ENCODE data around the gene MMP17.

Gene MMP17

DNA sequence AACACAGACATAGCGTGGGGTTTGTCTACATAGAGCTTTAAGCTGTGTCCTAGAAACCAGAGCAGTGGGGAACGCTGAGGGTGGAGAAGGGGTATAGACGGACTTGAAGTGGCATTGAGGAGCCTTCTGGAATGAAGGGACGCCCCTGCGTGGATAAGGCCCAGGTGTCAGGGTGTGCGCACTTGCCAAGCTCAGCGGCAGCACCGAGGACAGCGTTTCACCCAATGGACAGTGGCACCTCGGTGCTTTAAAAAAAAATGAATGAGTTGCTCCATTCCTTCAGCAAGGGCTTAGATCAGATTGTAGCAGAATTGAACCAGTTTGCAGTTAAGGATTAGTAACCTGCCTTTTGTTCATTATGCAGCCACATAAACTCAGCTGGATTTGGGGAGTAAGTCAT is 33.6 kb upstream of the MMP17 start:
- Histone ChIP-seq H3K4me2 (ENCODE audit: low read length, poor library complexity, severe bottlenecking) (no peak overlapping the region), H2AFZ (ENCODE audit: low read depth, low read length) (no peak overlapping the region), H3K9me3 (ENCODE audit: control insufficient read depth, low read length) (no peaks in the 10 kb centered on the region), H4K91ac (ENCODE audit: low read length) (no peak overlapping the region), H3K4me1 (ENCODE audit: control insufficient read depth, insufficient read depth, low read depth, low read length) (peaks cover 2% of the 10 kb centered on the region), H2BK15ac (ENCODE audit: low read depth, poor library complexity, severe bottlenecking) (no peak overlapping the region), H3K36me3 (ENCODE audit: control insufficient read depth in 1 of 2, insufficient read depth in 2 of 2, low read depth in 1 of 2, low read length in 2 of 2) (peaks cover 69 to 73% of the 10 kb centered on the region in 2 experiments), H3K79me1 (replicated peaks; ENCODE audit: low read length, poor library complexity, severe bottlenecking) (peaks cover 12% of the 10 kb centered on the region), H3K9ac (ENCODE audit: low read length) (no peak overlapping the region), H3K23ac (ENCODE audit: low read length in 2 of 2) (no peak overlapping the region), H3K4ac (ENCODE audit: low read depth in 1 of 2, low read length in 2 of 2) (no peak overlapping the region), H3K27me3 (ENCODE audit: control insufficient read depth in 1 of 2, insufficient read depth in 1 of 2, low read length in 2 of 2) (no peaks in the 10 kb centered on the region), H3K27ac (ENCODE audit: low read length, poor library complexity, severe bottlenecking) (no peak overlapping the region), H2AK5ac (ENCODE audit: low read length, severe bottlenecking) (no peak overlapping the region), H2BK120ac (ENCODE audit: low read depth, low read length) (no peak overlapping the region), H2BK12ac (ENCODE audit: low read length in 2 of 2) (no peak overlapping the region), H3K18ac (ENCODE audit: low read depth in 1 of 2, low read length in 2 of 2) (no peak overlapping the region), H3K14ac (ENCODE audit: low read length in 2 of 2) (no peak overlapping the region), H2BK5ac (ENCODE audit: low read depth, low read length, poor library complexity, severe bottlenecking) (no peak overlapping the region), H3K4me3 (ENCODE audit: insufficient read depth in 1 of 2, low read depth in 1 of 2, low read length in 2 of 2) (no peak overlapping the region), H4K8ac (ENCODE audit: low read length) (no peak overlapping the region)
- WGBS, result 97% methylated on average over 10 of the region's 10 CpGs
- DNase-seq, result no peak

DNA sequence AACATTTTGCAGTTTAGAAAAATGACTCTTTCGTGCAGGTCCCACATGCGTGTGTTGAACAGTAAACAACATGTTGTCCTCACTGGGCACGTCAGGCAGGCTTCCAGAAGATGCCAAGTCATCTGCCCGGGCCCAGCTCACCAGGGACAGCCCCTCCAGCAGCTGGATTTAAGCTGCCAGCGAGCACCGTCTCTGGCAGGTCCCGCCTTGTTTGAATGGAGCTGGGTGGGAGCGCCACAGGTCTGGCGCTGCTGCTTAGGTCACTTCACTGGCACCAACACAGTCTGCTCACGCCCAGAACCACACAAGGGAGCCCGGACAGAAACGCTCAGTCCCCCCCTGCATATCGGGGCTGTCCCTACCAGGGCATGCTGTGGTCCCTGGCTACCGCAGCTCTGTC is 33.1 kb upstream of the MMP17 start:
- 96% methylated on average over 14 of the region's 14 CpGs for WGBS

DNA sequence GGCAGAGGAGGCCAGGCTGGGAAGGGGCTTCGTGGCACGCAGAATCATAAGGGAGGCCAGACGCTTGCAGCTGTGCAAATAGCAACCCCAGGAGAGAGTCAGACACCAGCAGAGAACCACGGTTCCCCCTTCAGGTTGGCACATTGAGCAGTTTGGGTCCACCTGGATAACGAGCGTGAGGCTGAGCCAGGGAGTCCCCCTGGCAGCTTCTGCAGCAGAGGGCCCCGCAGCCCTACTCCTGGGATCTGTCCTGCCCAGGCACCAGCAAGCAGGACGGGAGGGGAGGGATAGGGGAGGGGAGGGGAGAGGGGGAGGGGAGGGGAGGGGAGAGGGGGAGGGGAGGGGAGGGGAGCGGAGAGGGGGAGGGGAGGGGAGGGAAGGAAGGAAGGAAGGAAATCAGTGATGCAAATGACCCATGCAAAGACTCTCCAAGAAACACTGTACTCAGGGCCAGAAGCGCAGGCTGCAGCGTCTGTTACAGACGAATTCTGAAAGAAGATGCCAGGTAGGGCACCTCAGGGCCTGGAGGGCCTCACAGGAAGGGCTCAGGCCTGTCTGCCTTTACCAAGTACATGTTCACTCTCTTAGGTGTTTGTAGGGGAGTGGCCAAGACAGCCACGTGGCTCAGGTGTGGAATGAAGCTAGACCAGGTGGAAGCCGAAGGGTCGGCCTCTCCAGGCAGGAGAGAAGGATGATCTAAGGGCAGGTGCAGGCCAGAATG is 32.3 kb upstream of the MMP17 start:
- no peaks in the 10 kb centered on the region for H3K9me3 ChIP-seq (ENCODE audit: control insufficient read depth, low read length)
- WGBS, result 86% methylated on average over 10 of the region's 15 CpGs
- no peak overlapping the region for H3K4me3 ChIP-seq (ENCODE audit: insufficient read depth in 1 of 2, low read depth in 1 of 2, low read length in 2 of 2)
- H2AK5ac ChIP-seq (ENCODE audit: low read length, severe bottlenecking), result no peak overlapping the region
- peak overlapping the region in 1 of 2 experiments; percentile 2 for H3K23ac ChIP-seq (ENCODE audit: low read length in 2 of 2)
- no peak overlapping the region for H4K91ac ChIP-seq (ENCODE audit: low read length)
- no peak for DNase-seq
- no peak overlapping the region for H3K9ac ChIP-seq (ENCODE audit: low read length)
- H3K36me3 ChIP-seq (ENCODE audit: control insufficient read depth in 1 of 2, insufficient read depth in 2 of 2, low read depth in 1 of 2, low read length in 2 of 2), result peaks cover 73 to 78% of the 10 kb centered on the region in 2 experiments
- H3K14ac ChIP-seq (ENCODE audit: low read length in 2 of 2), result no peak overlapping the region
- no peak overlapping the region for H2BK120ac ChIP-seq (ENCODE audit: low read depth, low read length)
- H3K27ac ChIP-seq (ENCODE audit: low read length, poor library complexity, severe bottlenecking), result no peak overlapping the region
- no peak overlapping the region for H2BK12ac ChIP-seq (ENCODE audit: low read length in 2 of 2)
- H2BK15ac ChIP-seq (ENCODE audit: low read depth, poor library complexity, severe bottlenecking), result no peak overlapping the region
- no peak overlapping the region for H3K4me2 ChIP-seq (ENCODE audit: low read length, poor library complexity, severe bottlenecking)
- H3K18ac ChIP-seq (ENCODE audit: low read depth in 1 of 2, low read length in 2 of 2), result no peak overlapping the region
- no peak overlapping the region for H4K8ac ChIP-seq (ENCODE audit: low read length)
- no peak overlapping the region for H3K4ac ChIP-seq (ENCODE audit: low read depth in 1 of 2, low read length in 2 of 2)
- H3K27me3 ChIP-seq (ENCODE audit: control insufficient read depth in 1 of 2, insufficient read depth in 1 of 2, low read length in 2 of 2), result no peaks in the 10 kb centered on the region
- H2AFZ ChIP-seq (ENCODE audit: low read depth, low read length), result no peak overlapping the region
- H3K4me1 ChIP-seq (ENCODE audit: control insufficient read depth, insufficient read depth, low read depth, low read length), result peaks cover 10% of the 10 kb centered on the region
- peaks cover 12% of the 10 kb centered on the region for H3K79me1 ChIP-seq (replicated peaks; ENCODE audit: low read length, poor library complexity, severe bottlenecking)
- no peak overlapping the region for H2BK5ac ChIP-seq (ENCODE audit: low read depth, low read length, poor library complexity, severe bottlenecking)

More for the DNA sequence above, 33.1 kb upstream of the MMP17 start:
- DNase-seq, result no peak
- Histone ChIP-seq H3K4me3 (ENCODE audit: insufficient read depth in 1 of 2, low read depth in 1 of 2, low read length in 2 of 2) (no peak overlapping the region), H3K36me3 (ENCODE audit: control insufficient read depth in 1 of 2, insufficient read depth in 2 of 2, low read depth in 1 of 2, low read length in 2 of 2) (peaks cover 70 to 73% of the 10 kb centered on the region in 2 experiments), H4K91ac (ENCODE audit: low read length) (no peak overlapping the region), H4K8ac (ENCODE audit: low read length) (no peak overlapping the region), H2AFZ (ENCODE audit: low read depth, low read length) (no peak overlapping the region), H3K18ac (ENCODE audit: low read depth in 1 of 2, low read length in 2 of 2) (no peak overlapping the region), H3K27ac (ENCODE audit: low read length, poor library complexity, severe bottlenecking) (no peak overlapping the region), H3K23ac (ENCODE audit: low read length in 2 of 2) (no peak overlapping the region), H2BK120ac (ENCODE audit: low read depth, low read length) (no peak overlapping the region), H3K4ac (ENCODE audit: low read depth in 1 of 2, low read length in 2 of 2) (no peak overlapping the region), H2BK5ac (ENCODE audit: low read depth, low read length, poor library complexity, severe bottlenecking) (no peak overlapping the region), H2BK15ac (ENCODE audit: low read depth, poor library complexity, severe bottlenecking) (no peak overlapping the region), H3K4me2 (ENCODE audit: low read length, poor library complexity, severe bottlenecking) (no peak overlapping the region), H3K4me1 (ENCODE audit: control insufficient read depth, insufficient read depth, low read depth, low read length) (peaks cover 5% of the 10 kb centered on the region), H3K9ac (ENCODE audit: low read length) (no peak overlapping the region), H3K14ac (ENCODE audit: low read length in 2 of 2) (no peak overlapping the region), H3K9me3 (ENCODE audit: control insufficient read depth, low read length) (no peaks in the 10 kb centered on the region), H2AK5ac (ENCODE audit: low read length, severe bottlenecking) (no peak overlapping the region), H3K27me3 (ENCODE audit: control insufficient read depth in 1 of 2, insufficient read depth in 1 of 2, low read length in 2 of 2) (no peaks in the 10 kb centered on the region), H3K79me1 (replicated peaks; ENCODE audit: low read length, poor library complexity, severe bottlenecking) (peaks cover 12% of the 10 kb centered on the region), H2BK12ac (ENCODE audit: low read length in 2 of 2) (no peak overlapping the region)

DNA sequence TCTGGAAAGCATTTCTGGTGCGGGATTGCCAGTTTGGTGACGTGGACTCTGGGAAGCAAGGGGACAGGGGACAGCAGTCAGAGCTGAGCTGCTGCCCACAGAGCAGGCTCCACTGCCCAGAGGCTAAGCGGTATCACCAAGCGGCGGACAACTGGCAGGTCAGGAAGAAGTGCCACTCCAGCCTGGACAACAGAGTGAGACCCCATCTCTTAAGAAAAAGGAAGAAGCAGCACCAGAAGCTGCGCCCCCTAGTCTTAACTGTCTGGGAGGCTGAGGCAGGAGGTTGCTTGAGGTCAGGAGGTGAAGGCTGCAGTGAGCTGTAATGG is 31.8 kb upstream of the MMP17 start:
- H3K4me2 ChIP-seq (ENCODE audit: low read length, poor library complexity, severe bottlenecking), result no peak overlapping the region
- no peak overlapping the region for H3K9ac ChIP-seq (ENCODE audit: low read length)
- H3K23ac ChIP-seq (ENCODE audit: low read length in 2 of 2), result peak overlapping the region in 1 of 2 experiments; percentile 2
- H3K4ac ChIP-seq (ENCODE audit: low read depth in 1 of 2, low read length in 2 of 2), result no peak overlapping the region
- peaks cover 12% of the 10 kb centered on the region for H3K79me1 ChIP-seq (replicated peaks; ENCODE audit: low read length, poor library complexity, severe bottlenecking)
- DNase-seq, result no peak
- H3K4me1 ChIP-seq (ENCODE audit: control insufficient read depth, insufficient read depth, low read depth, low read length), result peaks cover 10% of the 10 kb centered on the region
- no peak overlapping the region for H2BK12ac ChIP-seq (ENCODE audit: low read length in 2 of 2)
- no peak overlapping the region for H4K91ac ChIP-seq (ENCODE audit: low read length)
- no peak overlapping the region for H2AK5ac ChIP-seq (ENCODE audit: low read length, severe bottlenecking)
- peaks cover 71 to 80% of the 10 kb centered on the region in 2 experiments for H3K36me3 ChIP-seq (ENCODE audit: control insufficient read depth in 1 of 2, insufficient read depth in 2 of 2, low read depth in 1 of 2, low read length in 2 of 2)
- H3K18ac ChIP-seq (ENCODE audit: low read depth in 1 of 2, low read length in 2 of 2), result no peak overlapping the region
- no peaks in the 10 kb centered on the region for H3K9me3 ChIP-seq (ENCODE audit: control insufficient read depth, low read length)
- 96% methylated on average over 6 of the region's 6 CpGs for WGBS
- no peak overlapping the region for H2BK15ac ChIP-seq (ENCODE audit: low read depth, poor library complexity, severe bottlenecking)
- no peak overlapping the region for H3K4me3 ChIP-seq (ENCODE audit: insufficient read depth in 1 of 2, low read depth in 1 of 2, low read length in 2 of 2)
- H2BK120ac ChIP-seq (ENCODE audit: low read depth, low read length), result no peak overlapping the region
- no peak overlapping the region for H3K14ac ChIP-seq (ENCODE audit: low read length in 2 of 2)
- H3K27me3 ChIP-seq (ENCODE audit: control insufficient read depth in 1 of 2, insufficient read depth in 1 of 2, low read length in 2 of 2), result no peaks in the 10 kb centered on the region
- no peak overlapping the region for H4K8ac ChIP-seq (ENCODE audit: low read length)
- H3K27ac ChIP-seq (ENCODE audit: low read length, poor library complexity, severe bottlenecking), result no peak overlapping the region
- H2AFZ ChIP-seq (ENCODE audit: low read depth, low read length), result no peak overlapping the region
- no peak overlapping the region for H2BK5ac ChIP-seq (ENCODE audit: low read depth, low read length, poor library complexity, severe bottlenecking)
